Activated naive CD4-positive, alpha-beta T cell treated with anti-CD3 and anti-CD28 coated beads for 36 hours (primary cell): ENCODE data around the gene WASL. TPM values are rescaled to one million over a fixed set of nuclear protein-coding genes. Genes with fewer than 3 reads are reported as not detected.
"Not testable (repeated sequence)": the region's sequence is repeated elsewhere in the genome, so short reads cannot be mapped to it uniquely, and the experiment has no call there.

Source experiments
- CTCF ChIA-PET: fragments of 350-600 bp; sonication (Branson Sonifier 250); formaldehyde crosslinking; loops from one replicate; lab custom pipeline; 2021; ENCODE audit warnings: antibody characterized with exemption; lab: Charles Lee
- DNase-seq: peaks from one replicate; pipeline ENCODE4 v3.0.0-alpha.2; 2020
- H3K27ac Mint-ChIP-seq: one replicate; pipeline ENCODE4 v1.8.0; 2021; ENCODE audit warnings: mild to moderate bottlenecking, mixed read lengths
- H3K27me3 Mint-ChIP-seq: one replicate; pipeline ENCODE4 v1.8.0; 2021; ENCODE audit warnings: low read depth, mixed read lengths
- H3K36me3 Mint-ChIP-seq: one replicate; pipeline ENCODE4 v1.8.0; 2021; ENCODE audit warnings: low read depth, mixed read lengths
- H3K4me1 Mint-ChIP-seq: one replicate; pipeline ENCODE4 v1.8.0; 2021; ENCODE audit warnings: low read depth, mixed read lengths
- H3K4me3 Mint-ChIP-seq: one replicate; pipeline ENCODE4 v1.8.0; 2021; ENCODE audit warnings: mild to moderate bottlenecking, moderate library complexity, mixed read lengths
- H3K9me3 Mint-ChIP-seq: one replicate; pipeline ENCODE4 v1.8.0; 2021; ENCODE audit warnings: mixed read lengths
- intact Hi-C: fragments of 100-400 bp; cut with micrococcal nuclease; formaldehyde crosslinking; loops from one replicate; pipeline ENCODE4 v1.15.1; 2023
- total RNA-seq, 2 experiments: library from RNA; stranded (reverse); gene quantifications; one replicate each; pipeline ENCODE4 v1.2.3, GENCODE V29; 2021

Gene WASL
- total RNA-seq, 2 experiments from 2014 or later, result 3.7 to 3.8 TPM

GRCh38 chr7:123747620-123748141 is 1.1 kb downstream of the WASL start:
- peak; percentile 59 for DNase-seq
- intact Hi-C loops, result loop anchor here (1.0 to 2.0 kb wide), 5 partner anchors 19 to 1181 kb away; partner anchors contain the start of gene POT1
- peak overlapping the region; percentile 89 for H3K27ac Mint-ChIP-seq
- H3K27me3 Mint-ChIP-seq, result no peaks in the 10 kb centered on the region
- H3K9me3 Mint-ChIP-seq, result no peaks in the 10 kb centered on the region
- peaks cover 6% of the 10 kb centered on the region for H3K36me3 Mint-ChIP-seq
- CTCF ChIA-PET, result interaction anchor here (0.7 to 1.2 kb wide), 2 partner anchors 11 to 84 kb away, joined by 3 to 7 read pairs; no protein-coding TSS in a partner anchor
- H3K4me3 Mint-ChIP-seq, result peak overlapping the region; percentile 95
- peaks cover 57% of the 10 kb centered on the region for H3K4me1 Mint-ChIP-seq

- H3K9me3 Mint-ChIP-seq, result no peaks in the 10 kb centered on the region
- H3K27me3 Mint-ChIP-seq, result no peaks in the 10 kb centered on the region
- intact Hi-C loops, result loop anchor here (1.0 kb wide), 3 partner anchors 19 to 32 kb away; no protein-coding TSS in a partner anchor
- no peak for DNase-seq
- CTCF ChIA-PET, result no interaction called here
- H3K4me3 Mint-ChIP-seq, result peak overlapping the region; percentile 95
- peaks cover 6% of the 10 kb centered on the region for H3K36me3 Mint-ChIP-seq
- H3K27ac Mint-ChIP-seq, result peak overlapping the region; percentile 89
- peaks cover 57% of the 10 kb centered on the region for H3K4me1 Mint-ChIP-seq
Observed at GRCh38 chr7:123746931-123747488, 1.8 kb downstream of the WASL start.

- peaks cover 6% of the 10 kb centered on the region for H3K36me3 Mint-ChIP-seq
- no peaks in the 10 kb centered on the region for H3K9me3 Mint-ChIP-seq
- H3K27ac Mint-ChIP-seq, result no peak overlapping the region
- intact Hi-C loops, result no loop called here
- no peak for DNase-seq
- peaks cover 50% of the 10 kb centered on the region for H3K4me1 Mint-ChIP-seq
- CTCF ChIA-PET, result interaction anchor here (0.8 to 2.0 kb wide), 3 partner anchors 11 to 126 kb away, joined by 3 to 5 read pairs (median 5); no protein-coding TSS in a partner anchor
- H3K4me3 Mint-ChIP-seq, result peak overlapping the region; percentile 54
- no peaks in the 10 kb centered on the region for H3K27me3 Mint-ChIP-seq
Observed at GRCh38 chr7:123746055-123746454, 2.7 kb downstream of the WASL start.

- Mint-ChIP-seq H3K4me1 (peaks cover 53% of the 10 kb centered on the region), H3K36me3 (peaks cover 6% of the 10 kb centered on the region), H3K27me3 (no peaks in the 10 kb centered on the region), H3K27ac (no peak overlapping the region), H3K9me3 (no peaks in the 10 kb centered on the region), H3K4me3 (no peak overlapping the region)
- no peak for DNase-seq
- CTCF ChIA-PET, result interaction anchor here (0.8 to 2.0 kb wide), 3 partner anchors 10 to 127 kb away, joined by 3 to 5 read pairs (median 5); no protein-coding TSS in a partner anchor
- intact Hi-C loops, result loop anchor here (1.0 kb wide), 1 partner anchor 8 kb away; no protein-coding TSS in a partner anchor
Observed at GRCh38 chr7:123745437-123745836, 3.4 kb downstream of the WASL start.

GRCh38 chr7:123744416-123744815 is 4.4 kb downstream of the WASL start:
- no peaks in the 10 kb centered on the region for H3K27me3 Mint-ChIP-seq
- CTCF ChIA-PET, result interaction anchor here (2.0 kb wide), 1 partner anchor 128 kb away, joined by 5 read pairs; no protein-coding TSS in a partner anchor
- no peak for DNase-seq
- H3K4me1 Mint-ChIP-seq, result peaks cover 54% of the 10 kb centered on the region
- no peak overlapping the region for H3K4me3 Mint-ChIP-seq
- H3K9me3 Mint-ChIP-seq, result no peaks in the 10 kb centered on the region
- intact Hi-C loops, result no loop called here
- peaks cover 6% of the 10 kb centered on the region for H3K36me3 Mint-ChIP-seq
- H3K27ac Mint-ChIP-seq, result no peak overlapping the region

GRCh38 chr7:123741940-123742339 is 6.9 kb downstream of the WASL start:
- CTCF ChIA-PET, result no interaction called here
- Mint-ChIP-seq H3K36me3 (peaks cover 10% of the 10 kb centered on the region), H3K27me3 (no peaks in the 10 kb centered on the region), H3K4me1 (peaks cover 61% of the 10 kb centered on the region), H3K4me3 (no peak overlapping the region), H3K9me3 (peaks cover 3% of the 10 kb centered on the region), H3K27ac (no peak overlapping the region)
- DNase-seq, result no peak
- intact Hi-C loops, result no loop called here

- H3K9me3 Mint-ChIP-seq, result peaks cover 14% of the 10 kb centered on the region
- CTCF ChIA-PET, result interaction anchor here (1.1 kb wide), 1 partner anchor 10 kb away, joined by 3 read pairs; the partner anchor contains the start of gene WASL
- H3K4me3 Mint-ChIP-seq, result no peak overlapping the region
- H3K4me1 Mint-ChIP-seq, result peaks cover 42% of the 10 kb centered on the region
- H3K36me3 Mint-ChIP-seq, result peaks cover 22% of the 10 kb centered on the region
- intact Hi-C loops, result no loop called here
- H3K27ac Mint-ChIP-seq, result no peak overlapping the region
- H3K27me3 Mint-ChIP-seq, result no peaks in the 10 kb centered on the region
- no peak for DNase-seq
Observed at GRCh38 chr7:123738808-123739207, 10.0 kb downstream of the WASL start.

- DNase-seq, result no peak
- Mint-ChIP-seq H3K4me3 (no peak overlapping the region), H3K4me1 (peaks cover 42% of the 10 kb centered on the region), H3K27ac (no peak overlapping the region), H3K27me3 (no peaks in the 10 kb centered on the region), H3K9me3 (peaks cover 18% of the 10 kb centered on the region), H3K36me3 (peaks cover 27% of the 10 kb centered on the region)
- CTCF ChIA-PET, result no interaction called here
- intact Hi-C loops, result no loop called here
Observed at GRCh38 chr7:123738356-123738755, 10.4 kb downstream of the WASL start.

GRCh38 chr7:123737168-123737674 is 11.6 kb downstream of the WASL start:
- not testable (repeated sequence) for H3K4me3 Mint-ChIP-seq, H3K27me3 Mint-ChIP-seq, DNase-seq, H3K27ac Mint-ChIP-seq
- CTCF ChIA-PET, result interaction anchor here (0.6 to 1.3 kb wide), 5 partner anchors 11 to 142 kb away, joined by 3 to 4 read pairs (median 3); partner anchors contain the start of gene WASL
- H3K4me1 Mint-ChIP-seq, result peaks cover 40% of the 10 kb centered on the region
- peaks cover 33% of the 10 kb centered on the region for H3K36me3 Mint-ChIP-seq
- intact Hi-C loops, result loop anchor here (1.0 kb wide), 1 partner anchor 8 kb away; no protein-coding TSS in a partner anchor
- peaks cover 24% of the 10 kb centered on the region for H3K9me3 Mint-ChIP-seq

- Mint-ChIP-seq H3K9me3 (peaks cover 24% of the 10 kb centered on the region), H3K4me3 (no peak overlapping the region), H3K27me3 (no peaks in the 10 kb centered on the region), H3K36me3 (peaks cover 36% of the 10 kb centered on the region), H3K4me1 (peaks cover 40% of the 10 kb centered on the region), H3K27ac (peak overlapping the region; percentile 5)
- CTCF ChIA-PET, result interaction anchor here (0.6 to 0.9 kb wide), 2 partner anchors 10 to 27 kb away, joined by 4 to 5 read pairs; no protein-coding TSS in a partner anchor
- intact Hi-C loops, result no loop called here
- DNase-seq, result no peak
Observed at GRCh38 chr7:123735539-123735938, 13.3 kb downstream of the WASL start.

- H3K36me3 Mint-ChIP-seq, result peaks cover 38% of the 10 kb centered on the region
- intact Hi-C loops, result no loop called here
- H3K9me3 Mint-ChIP-seq, result peaks cover 26% of the 10 kb centered on the region
- H3K27me3 Mint-ChIP-seq, result no peaks in the 10 kb centered on the region
- peaks cover 40% of the 10 kb centered on the region for H3K4me1 Mint-ChIP-seq
- H3K27ac Mint-ChIP-seq, result no peak overlapping the region
- CTCF ChIA-PET, result interaction anchor here (0.7 kb wide), 1 partner anchor 182 kb away, joined by 4 read pairs; no protein-coding TSS in a partner anchor
- no peak for DNase-seq
- no peak overlapping the region for H3K4me3 Mint-ChIP-seq
Observed at GRCh38 chr7:123734498-123734897, 14.3 kb downstream of the WASL start.

- H3K27ac Mint-ChIP-seq, result no peak overlapping the region
- peaks cover 38% of the 10 kb centered on the region for H3K4me1 Mint-ChIP-seq
- CTCF ChIA-PET, result interaction anchor here (0.7 kb wide), 1 partner anchor 31 kb away, joined by 3 read pairs; no protein-coding TSS in a partner anchor
- intact Hi-C loops, result no loop called here
- H3K36me3 Mint-ChIP-seq, result peaks cover 38% of the 10 kb centered on the region
- no peak for DNase-seq
- peaks cover 24% of the 10 kb centered on the region for H3K9me3 Mint-ChIP-seq
- no peak overlapping the region for H3K4me3 Mint-ChIP-seq
- no peaks in the 10 kb centered on the region for H3K27me3 Mint-ChIP-seq
Observed at GRCh38 chr7:123732413-123733091, 16.3 kb downstream of the WASL start.
